WTC11 (cell line): Measurements from ENCODE around the gene WIZ. TPM values are rescaled to one million over a fixed set of nuclear protein-coding genes. Genes with fewer than 3 reads are reported as not detected.

ENCODE experiments used
- microRNA-seq: library from miRNA; unstranded; fragments of <30 nt; microRNA quantifications from one replicate; pipeline ENCODE4 v1.2.0, GENCODE V29; 2022; ENCODE audit warnings: borderline number of aligned reads
- total RNA-seq: library from RNA; stranded (reverse); gene quantifications from 3 replicates; pipeline ENCODE4 v1.2.3, GENCODE V29; 2021

Gene WIZ
- total RNA-seq, 1 experiment from 2014 or later, result 43.9 TPM

Small RNA genes within 50 kb of the gene (microRNA-seq; reads per million reads assigned to microRNA genes)
- gene MIR1470, result not detected

Other genes starting within 250 kb of the WIZ start
- gene NOTCH3, start 249.0 kb downstream of the WIZ start, total RNA-seq, result 133 to 153 TPM (median 144 TPM) in 3 replicates
- gene EPHX3, start 217.5 kb downstream of the WIZ start, total RNA-seq, result 27.1 to 31.3 TPM (median 29.9 TPM) in 3 replicates
- 127 to 130 TPM (median 128 TPM) in 3 replicates for gene BRD4, start 117.4 kb downstream of the WIZ start, total RNA-seq
- 49.1 to 65.9 TPM (median 51.3 TPM) in 3 replicates for gene AKAP8, start 70.2 kb downstream of the WIZ start, total RNA-seq
- gene AKAP8L, start 31.0 kb downstream of the WIZ start, total RNA-seq, result 184 to 231 TPM (median 184 TPM) in 3 replicates
- gene RASAL3, start 14.6 kb upstream of the WIZ start, total RNA-seq, result 1.2 to 2.3 TPM (median 1.6 TPM) in 3 replicates
- gene PGLYRP2, start 29.5 kb upstream of the WIZ start, total RNA-seq, result not detected in 3 replicates
- 1.2 to 1.7 TPM (median 1.5 TPM) in 3 replicates for gene CYP4F22, start 58.6 kb upstream of the WIZ start, total RNA-seq
- gene CYP4F8, start 165.3 kb upstream of the WIZ start, total RNA-seq, result not detected in 3 replicates
- 0.04 to 0.14 TPM (median 0.05 TPM) in 3 replicates for gene CYP4F3, start 190.9 kb upstream of the WIZ start, total RNA-seq
- gene CYP4F12, start 223.1 kb upstream of the WIZ start, total RNA-seq, result not detected in 3 replicates